ENCODE data around the gene ZNHIT6.

DNA sequence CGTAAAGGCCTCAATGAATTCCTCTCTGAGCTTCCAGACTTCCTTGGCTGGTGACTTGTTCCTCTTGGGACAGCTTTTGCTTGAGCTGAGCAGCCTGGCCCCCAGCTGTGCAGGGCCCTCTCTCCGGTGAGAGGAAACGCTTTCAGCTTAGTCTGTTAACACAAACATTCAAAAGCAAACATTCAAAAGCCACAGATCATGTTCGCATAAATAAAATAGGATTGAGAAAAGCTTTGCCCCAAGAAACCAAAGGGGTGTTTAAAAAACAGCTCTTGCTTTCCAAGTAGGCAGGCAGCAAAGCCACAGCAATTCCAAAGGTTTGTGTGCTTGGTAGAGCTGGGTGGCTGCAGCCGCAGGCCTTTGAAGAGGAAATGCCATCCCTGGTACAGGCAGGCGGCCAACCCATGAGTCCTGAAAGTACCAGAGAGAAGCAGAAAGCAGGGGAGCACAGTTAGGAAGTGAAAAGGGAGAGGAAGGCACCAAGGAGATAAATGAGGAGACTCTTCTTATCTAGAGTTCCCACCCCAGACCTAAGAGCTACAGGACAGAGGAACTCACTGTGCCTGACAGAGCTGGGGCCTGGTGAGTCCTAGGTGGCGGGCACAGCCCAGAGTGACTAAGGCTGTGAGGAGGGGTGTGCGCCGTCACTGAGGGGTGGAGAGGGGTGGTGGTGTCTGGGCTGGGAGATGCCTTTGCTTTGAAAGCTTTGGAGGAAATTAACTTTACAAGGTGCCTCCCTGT lies 79.3 kb downstream of the ZNHIT6 start:
- TF ChIP-seq, protein P1, sequence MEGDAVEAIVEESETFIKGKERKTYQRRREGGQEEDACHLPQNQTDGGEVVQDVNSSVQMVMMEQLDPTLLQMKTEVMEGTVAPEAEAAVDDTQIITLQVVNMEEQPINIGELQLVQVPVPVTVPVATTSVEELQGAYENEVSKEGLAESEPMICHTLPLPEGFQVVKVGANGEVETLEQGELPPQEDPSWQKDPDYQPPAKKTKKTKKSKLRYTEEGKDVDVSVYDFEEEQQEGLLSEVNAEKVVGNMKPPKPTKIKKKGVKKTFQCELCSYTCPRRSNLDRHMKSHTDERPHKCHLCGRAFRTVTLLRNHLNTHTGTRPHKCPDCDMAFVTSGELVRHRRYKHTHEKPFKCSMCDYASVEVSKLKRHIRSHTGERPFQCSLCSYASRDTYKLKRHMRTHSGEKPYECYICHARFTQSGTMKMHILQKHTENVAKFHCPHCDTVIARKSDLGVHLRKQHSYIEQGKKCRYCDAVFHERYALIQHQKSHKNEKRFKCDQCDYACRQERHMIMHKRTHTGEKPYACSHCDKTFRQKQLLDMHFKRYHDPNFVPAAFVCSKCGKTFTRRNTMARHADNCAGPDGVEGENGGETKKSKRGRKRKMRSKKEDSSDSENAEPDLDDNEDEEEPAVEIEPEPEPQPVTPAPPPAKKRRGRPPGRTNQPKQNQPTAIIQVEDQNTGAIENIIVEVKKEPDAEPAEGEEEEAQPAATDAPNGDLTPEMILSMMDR (IDR thresholded peaks at IDR 0.05; ENCODE audit: extremely low read depth in 1 of 2, insufficient read depth in 1 of 2, low read depth in 1 of 2, low read length in 2 of 2), result no peak
- no peak for TF ChIP-seq MAX (IDR thresholded peaks at IDR 0.05; ENCODE audit: insufficient read depth, insufficient read length)
- TF ChIP-seq POLR2A (IDR thresholded peaks at IDR 0.05; ENCODE audit: low read depth, low read length), result no peak
- no peak for TF ChIP-seq MYC (IDR thresholded peaks at IDR 0.05; ENCODE audit: low read depth, low read length)
- TF ChIP-seq POLR2AphosphoS5 (IDR thresholded peaks at IDR 0.05; ENCODE audit: insufficient read depth, low read depth, low read length), result peak; percentile 3
- no peak for TF ChIP-seq EZH2 (IDR thresholded peaks at IDR 0.05; ENCODE audit: borderline replicate concordance, low read depth, low read length, severe bottlenecking)
